H7 (cell line): ENCODE data around the gene SIGLEC5. TPM values are rescaled to one million over a fixed set of nuclear protein-coding genes. Genes with fewer than 3 reads are reported as not detected.

ENCODE experiments used
- DNase-seq: peaks from one replicate; pipeline ENCODE4 v3.0.0; 2012
- H3K27me3 ChIP-seq: 2 replicates; pipeline ENCODE4 v1.6.0; 2011; ENCODE audit warnings: mild to moderate bottlenecking, low read length; ENCODE audit not compliant: control insufficient read depth, insufficient read depth
- H3K36me3 ChIP-seq: replicated peaks from 2 replicates; pipeline ENCODE4 v1.5.1; 2011; ENCODE audit warnings: low read length; ENCODE audit not compliant: control insufficient read depth, insufficient read depth
- H3K4me3 ChIP-seq: 2 replicates; pipeline ENCODE4 v1.5.1; 2011; ENCODE audit warnings: low read depth, mild to moderate bottlenecking, control low read depth, low read length, moderate library complexity; ENCODE audit not compliant: insufficient read depth
- total RNA-seq: library from RNA; depleted of rRNA; stranded (reverse); fragments of >200 nt; shearing (Covaris generic); gene quantifications from 2 replicates; pipeline ENCODE4 v1.2.3, GENCODE V29; 2014

Gene SIGLEC5
- total RNA-seq, 1 experiment from 2014 or later, result not detected

- no peak for DNase-seq
- Histone ChIP-seq H3K4me3 (no peak overlapping the region), H3K27me3 (no peaks in the 10 kb centered on the region), H3K36me3 (peaks cover 16% of the 10 kb centered on the region)
These were observed 42.7 kb downstream of the SIGLEC5 start for GRCh38 chr19:51587264-51588191.

- Histone ChIP-seq H3K27me3 (no peaks in the 10 kb centered on the region), H3K4me3 (no peak overlapping the region), H3K36me3 (peaks cover 16% of the 10 kb centered on the region)
- DNase-seq, result no peak
These were observed 43.4 kb downstream of the SIGLEC5 start for GRCh38 chr19:51586799-51587198.

- peaks cover 18% of the 10 kb centered on the region for H3K36me3 ChIP-seq
- H3K4me3 ChIP-seq, result no peak overlapping the region
- no peak for DNase-seq
- H3K27me3 ChIP-seq, result no peaks in the 10 kb centered on the region
These were observed 44.0 kb downstream of the SIGLEC5 start for GRCh38 chr19:51586103-51586728.

GRCh38 chr19:51576850-51577249 lies 53.4 kb downstream of the SIGLEC5 start:
- no peak for DNase-seq
- Histone ChIP-seq H3K4me3 (no peak overlapping the region), H3K36me3 (peaks cover 8% of the 10 kb centered on the region), H3K27me3 (no peaks in the 10 kb centered on the region)

GRCh38 chr19:51573331-51573730 lies 56.9 kb downstream of the SIGLEC5 start:
- Histone ChIP-seq H3K4me3 (no peak overlapping the region), H3K27me3 (no peaks in the 10 kb centered on the region), H3K36me3 (peaks cover 5% of the 10 kb centered on the region)
- no peak for DNase-seq

DNA sequence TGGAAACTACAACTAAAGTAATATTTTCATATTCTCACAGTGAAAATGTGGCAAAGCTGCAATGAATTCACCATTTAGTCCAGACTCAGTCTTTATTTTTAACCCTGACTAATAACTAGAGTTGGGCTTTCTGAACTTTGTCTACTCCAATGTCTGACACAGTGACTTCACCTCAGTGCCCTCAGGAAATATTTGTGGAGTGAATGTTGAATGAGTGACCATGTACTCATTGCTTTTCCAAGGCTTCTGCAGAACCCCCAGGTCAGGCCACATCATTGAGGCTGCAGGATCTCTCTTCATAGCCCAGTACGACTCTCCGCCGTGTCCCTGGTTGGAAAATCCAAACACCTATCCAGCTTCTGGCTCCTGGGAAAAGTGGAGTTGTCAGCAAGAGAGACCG lies 57.3 kb downstream of the SIGLEC5 start:
- no peak for DNase-seq
- Histone ChIP-seq H3K27me3 (no peaks in the 10 kb centered on the region), H3K4me3 (no peak overlapping the region), H3K36me3 (peaks cover 5% of the 10 kb centered on the region)

GRCh38 chr19:51572410-51572809 lies 57.8 kb downstream of the SIGLEC5 start:
- DNase-seq, result no peak
- Histone ChIP-seq H3K27me3 (no peaks in the 10 kb centered on the region), H3K36me3 (peaks cover 5% of the 10 kb centered on the region), H3K4me3 (no peak overlapping the region)

GRCh38 chr19:51571599-51571998 lies 58.6 kb downstream of the SIGLEC5 start:
- no peaks in the 10 kb centered on the region for H3K27me3 ChIP-seq
- DNase-seq, result no peak
- H3K36me3 ChIP-seq, result peaks cover 5% of the 10 kb centered on the region
- peak overlapping the region; percentile 55 for H3K4me3 ChIP-seq

GRCh38 chr19:51570962-51571575 lies 59.1 kb downstream of the SIGLEC5 start, which contains the start of gene ZNF175:
TSS of gene ZNF175 (plus strand) at chr19:51571283. CDS start at chr19:51573330, 2,047 bp downstream.
- DNase-seq, result peak; percentile 76
- Histone ChIP-seq H3K27me3 (no peaks in the 10 kb centered on the region), H3K4me3 (peak within 1 kb of the TSS; percentile 55), H3K36me3 (peaks cover 5% of the 10 kb centered on the region)

DNA sequence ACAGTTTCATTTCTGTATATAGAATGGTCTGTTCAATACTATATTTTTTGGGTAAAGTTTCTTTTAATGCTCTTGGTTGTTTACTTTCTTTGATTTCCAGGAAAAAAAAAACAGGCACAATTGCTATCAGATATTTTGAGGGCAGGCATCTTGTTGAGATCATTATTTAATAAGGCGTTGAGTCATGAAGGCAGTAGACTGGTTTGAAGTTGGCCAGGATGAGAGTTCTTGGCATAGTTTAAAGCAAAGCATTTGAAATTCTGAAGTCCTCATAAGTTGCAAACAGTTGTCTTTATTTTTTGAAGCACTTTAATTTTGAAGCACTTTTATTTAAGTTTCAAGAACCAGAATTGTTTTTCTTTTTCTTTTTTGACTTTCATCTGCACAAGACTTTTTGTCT lies 61.7 kb downstream of the SIGLEC5 start:
- DNase-seq, result no peak
- H3K4me3 ChIP-seq, result no peak overlapping the region
- peaks cover 5% of the 10 kb centered on the region for H3K36me3 ChIP-seq
- no peaks in the 10 kb centered on the region; the same call in 1 of the 2 replicates for H3K27me3 ChIP-seq

GRCh38 chr19:51567583-51567982 lies 62.6 kb downstream of the SIGLEC5 start:
- H3K27me3 ChIP-seq, result no peaks in the 10 kb centered on the region; the same call in 1 of the 2 replicates
- no peaks in the 10 kb centered on the region for H3K36me3 ChIP-seq
- no peak for DNase-seq
- H3K4me3 ChIP-seq, result no peak overlapping the region

- DNase-seq, result no peak
- H3K27me3 ChIP-seq, result no peaks in the 10 kb centered on the region; the same call in 1 of the 2 replicates
- H3K36me3 ChIP-seq, result no peaks in the 10 kb centered on the region
- no peak overlapping the region for H3K4me3 ChIP-seq
These were observed 63.6 kb downstream of the SIGLEC5 start for GRCh38 chr19:51566489-51567100.

DNA sequence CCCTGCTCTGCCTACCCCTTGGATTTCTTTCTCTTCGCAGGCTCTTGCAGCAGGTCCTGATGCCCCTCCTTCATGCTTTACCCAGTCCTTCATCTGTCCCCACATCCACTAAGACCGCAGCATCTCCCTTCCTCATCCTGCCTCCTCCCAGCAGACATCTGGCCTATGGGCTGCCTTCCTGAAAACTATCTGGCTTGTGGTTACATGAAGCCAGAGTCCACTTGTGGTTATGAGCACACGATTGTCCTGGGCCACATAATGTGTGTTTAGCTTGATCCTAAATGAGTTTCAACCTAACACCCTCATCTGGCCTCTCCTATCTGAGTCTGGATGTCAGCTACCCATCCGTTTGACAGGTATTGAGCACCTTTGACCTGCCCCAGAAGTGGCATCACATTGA lies 64.6 kb downstream of the SIGLEC5 start:
- DNase-seq, result no peak
- no peaks in the 10 kb centered on the region; the same call in 1 of the 2 replicates for H3K27me3 ChIP-seq
- no peaks in the 10 kb centered on the region for H3K36me3 ChIP-seq
- no peak overlapping the region for H3K4me3 ChIP-seq

DNA sequence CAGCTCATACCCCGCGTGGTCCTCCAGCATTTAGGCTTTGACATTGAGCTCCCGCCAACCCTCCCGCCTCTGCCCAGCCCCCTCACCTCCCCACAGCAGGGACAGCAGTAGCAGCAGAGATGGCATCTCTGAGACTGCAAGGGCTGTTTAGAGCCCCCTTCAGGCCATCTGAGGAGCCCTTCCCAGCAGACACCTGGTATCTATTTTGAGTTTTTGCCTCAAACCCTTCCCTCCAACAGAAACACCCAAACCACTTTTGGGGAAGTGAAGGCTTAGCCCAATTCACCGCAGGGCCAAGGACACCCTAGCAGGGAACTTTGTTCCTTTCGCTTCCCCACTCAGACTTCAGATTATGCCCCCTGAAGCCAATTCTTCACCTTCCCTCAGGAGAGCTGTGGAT lies 65.4 kb downstream of the SIGLEC5 start:
- no peak for DNase-seq
- no peak overlapping the region for H3K4me3 ChIP-seq
- no peaks in the 10 kb centered on the region for H3K36me3 ChIP-seq
- no peaks in the 10 kb centered on the region; the same call in 1 of the 2 replicates for H3K27me3 ChIP-seq
